ENCODE results near the gene HTR5A.

Gene HTR5A

GRCh38 chr7:155090684-155091083 is 20.6 kb downstream of the HTR5A start:
- DNase-seq (ENCODE audit: low spot score) = no peak

- no peak for DNase-seq (ENCODE audit: low spot score)
These were observed 23.5 kb downstream of the HTR5A start for GRCh38 chr7:155093596-155093995.

- DNase-seq (ENCODE audit: low spot score) = no peak
These were observed 24.6 kb downstream of the HTR5A start for GRCh38 chr7:155094636-155095135.

GRCh38 chr7:155097338-155097737 is 27.2 kb downstream of the HTR5A start:
- no peak for DNase-seq (ENCODE audit: low spot score)

DNA sequence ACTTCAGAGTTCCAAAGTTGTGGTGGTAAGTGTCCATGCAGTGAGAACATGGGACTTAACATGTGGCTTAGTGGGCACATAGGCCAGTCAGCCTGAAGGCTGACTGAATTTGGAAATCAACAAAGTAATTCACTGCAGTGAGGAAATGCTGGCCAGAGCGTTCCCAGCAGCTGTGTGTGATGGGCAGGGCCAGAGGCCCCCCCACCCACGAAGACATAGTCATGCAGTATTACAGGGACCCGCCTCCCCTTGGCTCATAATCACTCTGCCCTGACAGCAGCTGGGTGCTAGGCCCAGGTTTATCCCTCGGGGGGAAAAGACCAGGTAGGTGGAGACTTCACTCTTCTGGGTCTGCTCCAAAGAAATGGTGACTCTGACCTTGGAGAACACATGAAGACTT is 33.7 kb downstream of the HTR5A start:
- DNase-seq (ENCODE audit: low spot score) = no peak

GRCh38 chr7:155104913-155105312 is 34.8 kb downstream of the HTR5A start:
- no peak for DNase-seq (ENCODE audit: low spot score)

GRCh38 chr7:155106356-155106755 is 36.2 kb downstream of the HTR5A start:
- DNase-seq (ENCODE audit: low spot score) = no peak

DNA sequence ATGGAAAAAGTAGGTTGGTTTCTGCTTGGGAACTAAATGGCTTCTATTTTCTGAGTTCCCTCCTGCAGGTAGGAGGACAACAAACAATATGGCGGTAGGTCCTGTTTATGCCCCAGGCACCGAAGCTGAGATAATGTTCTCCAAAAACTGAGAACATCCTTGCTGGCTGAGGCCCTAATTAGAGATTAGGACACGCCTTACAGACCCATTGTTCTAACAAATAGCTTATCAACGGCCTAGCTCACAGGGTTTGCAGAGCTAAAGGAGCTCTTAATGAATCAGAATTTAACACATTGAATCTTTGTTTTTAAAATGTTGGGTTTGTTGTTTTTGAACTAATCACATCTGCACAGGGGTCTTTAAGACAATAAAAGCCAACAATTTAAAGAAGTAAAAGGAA is 37.0 kb downstream of the HTR5A start:
- no peak for DNase-seq (ENCODE audit: low spot score)

GRCh38 chr7:155108144-155108901 is 38.2 kb downstream of the HTR5A start:
- DNase-seq (ENCODE audit: low spot score) = no peak

- no peak for DNase-seq (ENCODE audit: low spot score)
These were observed 39.0 kb downstream of the HTR5A start for GRCh38 chr7:155109121-155109520.

DNA sequence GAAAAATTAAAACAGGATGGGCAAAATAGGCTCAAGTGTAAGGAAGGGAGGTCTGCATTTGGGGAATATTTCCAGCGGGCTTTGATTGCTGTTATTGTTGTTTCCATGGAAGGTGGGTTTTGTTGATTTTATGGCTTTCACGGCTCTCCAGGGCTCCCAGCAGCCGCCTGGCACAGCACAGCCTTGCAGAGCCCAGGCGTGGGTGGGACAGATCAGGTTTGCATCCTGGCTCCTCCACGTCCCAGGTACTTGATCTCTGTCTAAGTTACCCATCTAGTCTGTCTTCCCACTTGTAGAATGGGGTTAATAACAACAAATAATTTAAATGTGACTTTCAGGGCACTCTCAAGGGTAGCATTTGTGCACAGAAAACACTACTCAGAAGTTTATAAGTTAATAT is 45.2 kb downstream of the HTR5A start:
- no peak for DNase-seq (ENCODE audit: low spot score)

DNA sequence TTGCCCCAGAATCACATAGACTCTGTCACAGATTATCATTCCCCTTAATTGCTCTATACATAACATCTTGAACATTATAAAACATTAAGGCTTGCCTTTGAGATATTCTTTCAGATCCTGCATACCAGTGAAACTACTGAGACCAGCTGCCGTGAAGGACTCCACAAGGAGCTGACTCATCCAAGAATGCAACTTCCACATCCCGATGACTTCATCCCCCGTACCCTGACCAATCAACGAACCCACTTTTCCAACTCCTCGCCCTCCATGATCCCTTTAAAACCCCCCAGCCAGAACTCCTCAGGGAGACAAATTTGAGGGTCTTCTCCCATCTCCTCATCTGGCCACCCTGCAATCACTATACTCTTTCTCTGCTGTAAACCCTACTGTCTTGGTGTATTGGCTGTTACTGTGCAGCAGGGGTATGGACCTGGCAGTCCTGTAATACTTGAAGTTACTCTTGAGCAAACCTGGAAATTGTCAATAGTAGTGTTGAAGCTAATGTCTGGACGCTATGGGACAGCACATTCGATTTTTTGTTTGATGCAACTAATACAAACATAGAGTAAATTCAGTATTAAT is 49.8 kb downstream of the HTR5A start:
- no peak for DNase-seq (ENCODE audit: low spot score)

DNA sequence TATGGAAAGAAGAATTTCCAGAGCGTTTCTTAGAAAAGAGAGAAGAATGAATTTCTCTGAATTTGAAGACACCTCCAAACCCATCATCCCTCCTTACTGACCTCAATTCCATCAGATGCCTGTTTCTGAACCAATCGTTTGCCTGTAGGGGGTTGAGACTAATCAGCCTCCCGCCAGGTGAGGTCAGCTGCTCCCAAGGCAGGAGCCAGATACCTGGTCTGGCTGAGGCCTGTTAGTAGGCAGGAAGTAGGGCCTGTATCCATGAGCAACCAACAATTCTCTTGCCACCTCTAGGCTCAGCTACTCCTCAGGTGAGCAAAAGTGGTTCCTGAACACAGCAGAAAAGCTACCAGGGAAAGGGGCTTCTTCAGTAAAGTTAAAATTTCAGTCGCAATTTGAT is 50.3 kb downstream of the HTR5A start:
- DNase-seq (ENCODE audit: low spot score) = no peak

- DNase-seq (ENCODE audit: low spot score) = no peak
These were observed 52.7 kb downstream of the HTR5A start for GRCh38 chr7:155122831-155123230.

DNA sequence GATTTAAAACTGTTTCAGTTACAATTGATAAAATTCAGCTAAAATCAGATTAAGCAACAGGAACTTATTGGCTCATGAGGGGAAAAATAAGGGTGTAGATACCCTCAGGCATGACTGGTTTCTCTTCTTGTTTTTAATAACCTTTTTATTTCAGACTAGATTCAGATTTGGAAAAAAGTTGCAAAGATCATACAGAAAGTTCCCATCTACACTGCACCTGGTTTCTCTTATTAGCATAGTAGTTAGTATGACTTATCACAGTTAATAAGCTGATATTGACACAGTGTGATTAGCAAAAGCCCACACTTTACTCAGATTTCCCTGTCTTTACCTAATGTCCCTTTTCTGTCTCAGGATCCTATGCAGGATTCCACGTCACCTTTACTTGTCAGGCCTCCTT is 53.3 kb downstream of the HTR5A start:
- no peak for DNase-seq (ENCODE audit: low spot score)

DNA sequence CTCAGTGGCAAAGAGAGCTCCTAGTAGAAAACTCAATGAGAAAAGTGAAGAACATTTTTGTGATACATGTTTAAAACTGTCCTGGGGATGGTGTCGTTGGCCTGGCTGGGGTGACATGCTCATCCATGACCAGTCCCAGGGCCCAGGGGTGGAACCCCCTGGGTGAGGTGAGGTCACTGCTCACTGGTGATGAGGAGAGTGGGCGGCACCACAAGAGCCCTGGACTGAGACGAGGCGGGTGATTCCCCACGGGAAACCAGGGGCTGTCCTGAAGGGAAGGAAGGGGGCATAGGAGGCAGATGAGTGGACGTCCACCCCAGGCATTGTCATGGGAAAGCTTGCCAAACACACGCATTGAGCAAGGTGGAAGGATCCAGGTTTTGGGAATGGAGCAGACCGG is 54.6 kb downstream of the HTR5A start:
- DNase-seq (ENCODE audit: low spot score) = no peak

DNA sequence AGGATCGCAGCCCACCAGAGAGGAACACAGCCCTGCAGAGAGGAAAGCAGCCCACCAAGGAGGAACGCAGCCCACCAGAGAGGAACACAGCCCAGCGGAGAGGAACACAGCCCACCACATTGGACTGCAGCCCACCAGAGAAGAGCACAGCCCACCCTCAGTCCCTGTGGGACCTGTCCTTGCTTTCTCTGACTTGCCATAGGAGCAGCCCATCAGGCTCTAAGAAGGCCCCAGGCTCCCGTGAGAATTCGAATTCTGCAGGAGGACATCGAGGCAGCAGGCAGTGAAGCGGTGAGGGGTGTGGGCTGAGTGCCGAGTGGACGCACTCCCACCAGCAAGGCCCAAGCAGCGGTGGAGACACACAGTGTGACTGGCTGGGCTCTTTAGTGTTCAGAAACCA is 59.1 kb downstream of the HTR5A start:
- no peak for DNase-seq (ENCODE audit: low spot score)

DNA sequence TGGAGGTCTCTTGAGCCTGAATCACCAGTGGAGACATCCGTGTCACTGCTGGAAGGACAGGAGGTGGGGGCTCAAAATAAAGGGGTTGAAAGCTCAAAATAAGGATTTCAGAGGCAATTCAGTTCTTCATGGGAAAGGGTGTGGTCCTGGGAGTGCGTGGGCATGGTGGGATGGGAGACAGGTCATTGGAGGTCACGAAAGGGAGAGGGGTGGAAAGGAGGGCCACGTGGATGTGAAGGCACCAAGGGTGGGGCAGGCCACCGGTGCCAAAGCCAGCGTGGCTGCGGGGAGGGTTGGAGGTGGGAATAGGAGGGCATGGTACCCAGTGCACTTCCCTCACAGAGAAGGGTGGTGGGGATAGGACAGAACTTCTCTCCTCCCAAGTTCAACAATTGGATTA is 59.7 kb downstream of the HTR5A start:
- DNase-seq (ENCODE audit: low spot score) = no peak

GRCh38 chr7:155130493-155130892 is 60.4 kb downstream of the HTR5A start:
- DNase-seq (ENCODE audit: low spot score) = no peak

DNA sequence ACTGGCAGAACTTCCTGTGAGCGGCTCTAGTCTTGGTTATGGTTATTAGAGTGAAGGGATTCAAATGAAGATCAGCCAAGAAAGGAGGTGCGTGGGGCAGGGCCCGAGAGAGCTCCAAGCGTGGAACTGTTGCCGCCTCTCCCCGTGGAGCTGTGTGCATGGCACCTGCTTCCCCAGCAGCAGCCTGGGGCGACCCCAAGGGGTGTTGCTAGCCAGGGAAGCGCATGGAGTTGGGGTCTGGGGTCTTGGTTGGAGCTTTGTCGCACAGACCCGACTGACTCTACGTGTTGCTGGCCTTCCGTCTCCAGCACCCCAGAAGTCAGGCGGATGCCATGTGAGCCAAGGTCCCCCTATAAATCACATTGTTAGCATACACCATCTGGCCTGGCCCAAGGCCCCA is 61.0 kb downstream of the HTR5A start:
- no peak for DNase-seq (ENCODE audit: low spot score)

DNA sequence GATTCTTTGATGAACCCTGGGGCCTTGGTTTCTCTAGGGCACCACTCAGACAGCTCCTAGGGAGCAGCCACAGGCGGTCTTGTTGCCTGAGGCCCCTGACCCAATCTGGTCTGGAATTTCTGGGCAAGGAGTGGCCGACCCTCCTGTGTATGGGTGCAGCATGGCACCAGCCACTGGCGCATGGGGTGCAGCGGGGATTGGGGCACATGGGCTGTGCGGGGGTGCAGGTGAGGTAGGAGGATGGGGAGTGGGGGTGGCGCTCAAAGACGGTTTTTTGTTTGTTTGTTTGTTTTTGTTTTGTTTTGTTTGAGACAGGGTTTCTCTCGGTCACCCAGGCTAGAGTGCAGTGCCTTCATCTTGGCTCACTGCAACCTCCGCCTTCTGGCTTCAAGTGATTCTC is 62.3 kb downstream of the HTR5A start:
- DNase-seq (ENCODE audit: low spot score) = no peak

DNA sequence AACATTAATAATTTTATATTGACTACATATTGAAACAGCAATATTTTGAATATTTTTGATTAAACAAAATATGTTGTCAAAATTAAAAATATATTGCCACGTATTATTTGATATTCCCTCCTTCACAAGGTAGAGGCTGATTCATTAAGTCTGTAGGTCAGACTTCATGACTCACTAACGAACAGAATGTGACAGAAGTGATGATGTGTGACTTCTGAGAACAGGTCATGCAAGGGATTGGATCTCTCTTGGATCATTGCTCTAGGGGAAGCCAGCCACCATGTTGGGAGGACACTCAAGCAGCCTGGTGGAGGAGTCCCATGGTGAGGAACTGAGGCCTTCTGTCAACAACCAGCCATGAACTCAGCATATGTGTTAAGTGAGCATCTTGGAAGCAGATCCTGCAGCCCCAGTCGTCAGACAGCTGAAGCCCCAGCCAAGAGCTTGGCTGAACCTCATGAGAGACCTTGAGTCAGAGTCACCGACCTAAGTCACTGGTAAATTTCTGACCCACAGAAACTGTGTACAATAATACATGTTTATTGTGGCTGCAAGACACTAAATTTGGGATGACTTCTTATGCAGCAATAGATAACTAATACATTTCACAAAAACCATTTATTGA is 66.6 kb downstream of the HTR5A start:
- no peak for DNase-seq (ENCODE audit: low spot score)
